ENCODE measurements around the gene AP2A1. TPM values are rescaled to one million over a fixed set of nuclear protein-coding genes. Genes with fewer than 3 reads are reported as not detected.

AP2A1 gene
- total RNA-seq, 2 donors from 2014 or later: 43.5 to 45.9 TPM

DNA sequence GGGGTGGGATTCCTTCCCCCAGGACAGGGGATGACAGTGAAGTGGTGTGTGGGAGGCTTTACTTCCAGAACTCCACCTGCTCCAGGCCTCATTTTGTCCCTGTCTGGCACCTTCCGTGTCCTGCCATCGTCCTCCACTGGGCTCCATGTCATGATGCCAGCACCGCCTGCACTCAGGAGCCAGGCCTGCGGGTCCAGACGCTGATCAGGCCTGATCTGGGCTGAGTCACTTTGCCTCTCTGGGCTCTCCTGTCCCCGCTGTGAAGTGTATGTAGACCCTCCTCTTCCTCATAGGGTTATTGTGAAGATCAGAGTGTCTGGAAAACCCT is 36.7 kb downstream of the AP2A1 start:
- TF ChIP-seq POLR2A (IDR thresholded peaks at IDR 0.05): no peak
- TF ChIP-seq, protein P1, sequence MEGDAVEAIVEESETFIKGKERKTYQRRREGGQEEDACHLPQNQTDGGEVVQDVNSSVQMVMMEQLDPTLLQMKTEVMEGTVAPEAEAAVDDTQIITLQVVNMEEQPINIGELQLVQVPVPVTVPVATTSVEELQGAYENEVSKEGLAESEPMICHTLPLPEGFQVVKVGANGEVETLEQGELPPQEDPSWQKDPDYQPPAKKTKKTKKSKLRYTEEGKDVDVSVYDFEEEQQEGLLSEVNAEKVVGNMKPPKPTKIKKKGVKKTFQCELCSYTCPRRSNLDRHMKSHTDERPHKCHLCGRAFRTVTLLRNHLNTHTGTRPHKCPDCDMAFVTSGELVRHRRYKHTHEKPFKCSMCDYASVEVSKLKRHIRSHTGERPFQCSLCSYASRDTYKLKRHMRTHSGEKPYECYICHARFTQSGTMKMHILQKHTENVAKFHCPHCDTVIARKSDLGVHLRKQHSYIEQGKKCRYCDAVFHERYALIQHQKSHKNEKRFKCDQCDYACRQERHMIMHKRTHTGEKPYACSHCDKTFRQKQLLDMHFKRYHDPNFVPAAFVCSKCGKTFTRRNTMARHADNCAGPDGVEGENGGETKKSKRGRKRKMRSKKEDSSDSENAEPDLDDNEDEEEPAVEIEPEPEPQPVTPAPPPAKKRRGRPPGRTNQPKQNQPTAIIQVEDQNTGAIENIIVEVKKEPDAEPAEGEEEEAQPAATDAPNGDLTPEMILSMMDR (IDR thresholded peaks at IDR 0.05): no peak
- WGBS, 2 donors: 76 to 93% methylated on average over 5 to 6 of the region's 6 CpGs
- no peaks in the 10 kb centered on the region for H3K27me3 ChIP-seq
- DNase-seq (no peak), ATAC-seq (no peak)
- no peak overlapping the region for H3K27ac ChIP-seq
- H3K36me3 ChIP-seq (replicated peaks in 1 of 2; ENCODE audit: insufficient read depth in 1 of 2, low read depth in 2 of 2): peaks cover 0 to 4% of the 10 kb centered on the region in 2 donors
- H3K4me1 ChIP-seq: peaks cover 3% of the 10 kb centered on the region
- intact Hi-C loops (cut with DNase I): no loop called here
- no peak overlapping the region for H3K4me3 ChIP-seq
- H3K9me3 ChIP-seq: no peaks in the 10 kb centered on the region

DNA sequence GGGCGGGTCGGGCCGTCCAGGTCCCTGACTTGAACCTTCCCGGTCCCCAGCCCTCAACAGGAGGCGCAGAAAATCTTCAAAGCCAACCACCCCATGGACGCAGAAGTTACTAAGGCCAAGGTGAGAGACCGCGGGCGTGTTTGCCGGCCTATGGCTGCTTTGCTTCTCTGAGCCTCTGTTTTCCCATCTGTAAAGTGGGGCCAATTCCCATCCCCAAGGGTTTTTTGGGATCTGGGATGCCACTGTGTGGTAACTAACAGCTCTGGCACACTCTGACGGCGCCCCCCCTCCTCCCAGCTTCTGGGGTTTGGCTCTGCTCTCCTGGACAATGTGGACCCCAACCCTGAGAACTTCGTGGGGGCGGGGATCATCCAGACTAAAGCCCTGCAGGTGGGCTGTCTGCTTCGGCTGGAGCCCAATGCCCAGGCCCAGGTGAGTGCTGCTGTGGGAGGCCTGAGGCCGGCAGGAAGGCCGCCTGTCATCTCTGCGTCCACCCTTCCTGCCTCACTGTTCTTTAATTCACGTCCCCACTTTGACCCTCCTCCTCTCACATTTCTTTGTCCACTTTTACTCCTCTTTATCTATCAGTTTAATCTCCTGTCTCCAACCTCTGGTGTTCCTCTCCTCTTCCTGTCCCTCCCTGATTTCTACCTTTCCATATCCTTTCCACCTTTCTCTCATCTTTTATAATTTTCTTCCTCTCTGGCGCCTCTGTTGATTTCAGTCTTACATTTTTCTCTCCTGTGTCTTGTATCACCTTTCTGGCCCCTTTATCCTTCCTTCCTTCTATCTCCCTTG is 39.2 kb downstream of the AP2A1 start:
- Histone ChIP-seq H3K4me1 (peaks cover 23% of the 10 kb centered on the region), H3K36me3 (replicated peaks in 1 of 2; ENCODE audit: insufficient read depth in 1 of 2, low read depth in 2 of 2) (no peaks in the 10 kb centered on the region), H3K27me3 (no peaks in the 10 kb centered on the region), H3K4me3 (no peak overlapping the region), H3K9me3 (no peaks in the 10 kb centered on the region), H3K27ac (peak overlapping the region in 1 of 4 donors; percentile 43)
- ATAC-seq: no peak
- DNase-seq: no peak
- intact Hi-C loops (cut with DNase I): no loop called here
- TF ChIP-seq POLR2A (IDR thresholded peaks at IDR 0.05): no peak
- TF ChIP-seq, protein P1 (IDR thresholded peaks at IDR 0.05): no peak
- 78 to 88% methylated on average over 10 to 18 of the region's 20 CpGs for WGBS, 2 donors

DNA sequence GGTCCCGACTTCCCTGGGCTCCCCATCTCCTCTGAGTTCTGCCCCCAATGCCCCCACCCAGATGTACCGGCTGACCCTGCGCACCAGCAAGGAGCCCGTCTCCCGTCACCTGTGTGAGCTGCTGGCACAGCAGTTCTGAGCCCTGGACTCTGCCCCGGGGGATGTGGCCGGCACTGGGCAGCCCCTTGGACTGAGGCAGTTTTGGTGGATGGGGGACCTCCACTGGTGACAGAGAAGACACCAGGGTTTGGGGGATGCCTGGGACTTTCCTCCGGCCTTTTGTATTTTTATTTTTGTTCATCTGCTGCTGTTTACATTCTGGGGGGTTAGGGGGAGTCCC is 39.8 kb downstream of the AP2A1 start:
- H3K4me3 ChIP-seq: no peak overlapping the region
- no peak for ATAC-seq
- DNase-seq: no peak
- H3K27ac ChIP-seq: no peak overlapping the region
- no peaks in the 10 kb centered on the region for H3K27me3 ChIP-seq
- H3K9me3 ChIP-seq: no peaks in the 10 kb centered on the region
- TF ChIP-seq POLR2A (IDR thresholded peaks at IDR 0.05): no peak
- TF ChIP-seq, protein P1 (IDR thresholded peaks at IDR 0.05): no peak
- 85 to 92% methylated on average over 8 of the region's 8 CpGs for WGBS, 2 donors
- H3K36me3 ChIP-seq (replicated peaks in 1 of 2; ENCODE audit: insufficient read depth in 1 of 2, low read depth in 2 of 2): no peaks in the 10 kb centered on the region
- H3K4me1 ChIP-seq: peaks cover 23% of the 10 kb centered on the region
- intact Hi-C loops (cut with DNase I): no loop called here

DNA sequence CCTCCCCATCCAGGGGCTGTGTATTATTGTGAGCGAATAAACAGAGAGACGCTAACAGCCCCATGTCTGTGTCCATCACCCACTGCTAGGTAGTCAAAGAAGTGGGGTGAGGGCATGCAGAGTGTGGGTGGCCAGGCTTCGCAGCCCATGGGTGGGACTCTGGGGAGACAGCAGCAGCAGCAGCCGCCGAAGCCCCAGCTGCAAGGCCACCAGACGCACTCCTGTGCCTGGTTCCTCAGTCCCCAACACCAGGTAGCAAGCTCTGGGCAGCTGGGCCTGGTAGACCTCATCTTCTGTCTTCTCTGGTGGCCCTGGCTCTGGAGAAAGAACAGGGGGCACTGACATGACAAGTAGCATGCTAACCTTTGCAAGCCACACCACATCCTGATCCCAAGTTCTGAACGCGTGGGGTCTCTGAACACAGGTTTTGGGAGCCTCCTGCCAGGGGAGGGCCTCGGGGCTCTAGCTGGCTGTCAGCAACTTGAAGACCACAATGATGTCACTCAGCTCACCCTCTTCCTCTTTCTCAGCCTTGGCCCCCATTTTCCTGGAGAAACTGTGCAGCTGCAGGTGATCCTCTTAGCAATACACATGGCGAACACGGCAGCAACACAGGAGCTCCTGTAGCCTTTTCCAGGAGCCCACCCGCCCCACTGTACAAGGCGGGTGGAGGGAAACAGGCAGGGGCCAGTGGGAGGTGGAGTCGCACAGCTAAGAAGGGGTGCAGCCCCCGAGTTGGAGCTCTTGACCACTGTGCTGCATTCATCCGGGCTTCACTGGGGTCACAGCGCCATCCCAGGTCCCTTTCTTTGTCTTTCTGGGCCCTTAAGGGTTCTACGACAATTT is 40.5 kb downstream of the AP2A1 start:
- H3K4me1 ChIP-seq: peaks cover 25% of the 10 kb centered on the region
- DNase-seq: no peak

More for the DNA sequence above, 40.5 kb downstream of the AP2A1 start:
- no peak for TF ChIP-seq POLR2A (IDR thresholded peaks at IDR 0.05)
- TF ChIP-seq, protein P1 (IDR thresholded peaks at IDR 0.05): no peak
- no peak for ATAC-seq
- Histone ChIP-seq H3K27ac (no peak overlapping the region), H3K36me3 (replicated peaks in 1 of 2; ENCODE audit: insufficient read depth in 1 of 2, low read depth in 2 of 2) (no peaks in the 10 kb centered on the region), H3K9me3 (no peaks in the 10 kb centered on the region), H3K27me3 (no peaks in the 10 kb centered on the region), H3K4me3 (no peak overlapping the region)
- 81 to 82% methylated on average over 13 to 16 of the region's 18 CpGs for WGBS, 2 donors
- intact Hi-C loops (cut with DNase I): no loop called here
